HFF-Myc (cell line): ENCODE results near the gene OPA3.
"Not testable (repeated sequence)": the region's sequence is repeated elsewhere in the genome, so short reads cannot be mapped to it uniquely, and the experiment has no call there.

ENCODE experiments used
- DNase-seq: peaks from one replicate; pipeline ENCODE4 v3.0.0-alpha.2; 2011; ENCODE audit warnings: low read depth; ENCODE audit errors: extremely low read depth
- H3K4me3 ChIP-seq: replicated peaks from 2 replicates; pipeline ENCODE4 v1.5.1; 2011; ENCODE audit warnings: low read depth, mild to moderate bottlenecking, control low read depth, low read length
- TF ChIP-seq, protein P1 (sequence below): IDR thresholded peaks from 2 replicates; pipeline ENCODE4 v1.5.1; 2012; ENCODE audit warnings: mild to moderate bottlenecking, low read depth, low read length, control low read depth; ENCODE audit errors: missing control alignments

Gene OPA3

DNA sequence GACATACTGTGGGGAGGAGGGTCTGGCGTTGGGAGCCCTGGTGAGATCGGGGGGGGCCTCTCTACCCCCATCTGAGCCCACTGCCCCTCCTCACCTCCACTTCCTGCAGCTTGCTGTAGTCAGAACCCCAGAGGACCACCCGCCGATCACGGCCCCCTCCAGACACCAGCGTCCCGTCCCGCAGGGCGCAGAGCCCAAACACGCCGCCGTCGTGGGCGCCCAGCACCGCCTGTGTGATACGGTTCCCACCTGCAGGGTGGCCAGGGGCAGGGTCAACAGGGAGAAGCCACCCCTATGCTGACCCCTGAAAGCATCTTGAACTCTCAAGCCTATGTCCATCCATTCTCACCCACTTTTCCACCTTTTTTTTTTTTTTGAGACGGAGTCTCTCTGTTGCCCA is 36.8 kb upstream of the OPA3 start:
- TF ChIP-seq, protein P1, sequence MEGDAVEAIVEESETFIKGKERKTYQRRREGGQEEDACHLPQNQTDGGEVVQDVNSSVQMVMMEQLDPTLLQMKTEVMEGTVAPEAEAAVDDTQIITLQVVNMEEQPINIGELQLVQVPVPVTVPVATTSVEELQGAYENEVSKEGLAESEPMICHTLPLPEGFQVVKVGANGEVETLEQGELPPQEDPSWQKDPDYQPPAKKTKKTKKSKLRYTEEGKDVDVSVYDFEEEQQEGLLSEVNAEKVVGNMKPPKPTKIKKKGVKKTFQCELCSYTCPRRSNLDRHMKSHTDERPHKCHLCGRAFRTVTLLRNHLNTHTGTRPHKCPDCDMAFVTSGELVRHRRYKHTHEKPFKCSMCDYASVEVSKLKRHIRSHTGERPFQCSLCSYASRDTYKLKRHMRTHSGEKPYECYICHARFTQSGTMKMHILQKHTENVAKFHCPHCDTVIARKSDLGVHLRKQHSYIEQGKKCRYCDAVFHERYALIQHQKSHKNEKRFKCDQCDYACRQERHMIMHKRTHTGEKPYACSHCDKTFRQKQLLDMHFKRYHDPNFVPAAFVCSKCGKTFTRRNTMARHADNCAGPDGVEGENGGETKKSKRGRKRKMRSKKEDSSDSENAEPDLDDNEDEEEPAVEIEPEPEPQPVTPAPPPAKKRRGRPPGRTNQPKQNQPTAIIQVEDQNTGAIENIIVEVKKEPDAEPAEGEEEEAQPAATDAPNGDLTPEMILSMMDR, result no peak
- H3K4me3 ChIP-seq, result no peak overlapping the region
- no peak for DNase-seq

- TF ChIP-seq, protein P1, result no peak
- H3K4me3 ChIP-seq, result no peak overlapping the region
- DNase-seq, result no peak
Observed at GRCh38 chr19:45616704-45617017, 32.1 kb upstream of the OPA3 start.

- H3K4me3 ChIP-seq, result no peak overlapping the region
- TF ChIP-seq, protein P1, result no peak
- peak; percentile 88 for DNase-seq
Observed at GRCh38 chr19:45615795-45616703, 31.4 kb upstream of the OPA3 start.

DNA sequence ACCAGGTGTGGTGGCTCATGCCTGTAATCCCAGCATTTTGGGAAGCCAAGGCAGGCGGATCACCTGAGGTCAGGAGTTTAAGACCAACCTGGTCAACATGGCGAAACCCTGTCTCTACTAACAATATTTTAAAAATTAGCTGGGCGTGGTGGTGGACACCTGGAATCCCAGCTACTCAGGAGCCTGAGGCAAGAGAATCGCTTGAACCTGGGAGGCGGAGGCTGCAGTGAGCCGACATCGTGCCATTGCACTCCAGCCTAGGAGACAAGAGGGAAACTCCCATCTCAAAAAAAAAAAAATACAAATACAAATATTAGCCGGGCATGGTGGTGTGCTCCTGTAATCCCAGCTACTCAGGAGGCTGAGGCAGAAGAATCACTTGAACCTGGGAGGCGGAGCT is 30.5 kb upstream of the OPA3 start:
- not testable (repeated sequence) for DNase-seq

DNA sequence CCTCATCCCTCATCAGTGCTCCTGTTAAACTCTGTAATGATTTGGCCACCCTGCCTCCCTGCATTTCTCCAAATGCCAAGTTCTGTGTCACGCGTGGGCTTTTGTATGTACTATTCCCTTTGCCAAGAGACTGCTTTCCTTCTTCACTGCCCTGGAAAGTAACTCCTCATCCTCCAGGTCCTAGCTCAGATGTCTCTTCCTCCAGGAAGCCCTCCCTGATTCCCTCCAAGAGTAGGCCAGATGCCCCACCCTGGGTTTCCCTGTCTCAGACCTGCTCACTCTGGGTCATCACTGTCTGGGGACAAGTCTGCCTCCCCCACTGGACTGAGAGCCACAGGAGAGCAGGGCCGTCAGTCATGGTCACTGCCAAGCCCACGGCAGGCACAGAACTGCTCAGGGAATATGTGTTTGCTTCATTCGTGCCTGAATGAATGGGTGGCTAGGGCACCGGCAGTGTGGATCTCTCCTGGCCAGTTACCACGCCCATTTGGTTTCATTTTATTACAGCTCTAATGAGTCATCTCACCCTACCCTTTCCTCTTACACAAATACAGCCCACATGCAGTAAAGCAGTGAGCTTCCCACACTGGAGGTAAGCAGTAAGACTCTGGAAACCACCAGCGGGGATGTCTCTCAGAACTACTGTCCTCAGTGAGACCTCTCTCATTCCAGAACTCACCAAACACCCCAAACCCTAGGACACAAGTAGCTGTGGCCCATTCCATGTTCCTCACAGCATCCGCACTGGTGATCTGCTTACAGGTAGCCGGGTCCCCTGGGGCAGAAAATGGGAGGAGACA is 29.5 kb upstream of the OPA3 start:
- TF ChIP-seq, protein P1, result no peak
- peak; percentile 91 for DNase-seq
- H3K4me3 ChIP-seq, result no peak overlapping the region

More for the DNA sequence above, 30.5 kb upstream of the OPA3 start:
- H3K4me3 ChIP-seq, result not testable (repeated sequence)

GRCh38 chr19:45608948-45609347 is 24.3 kb upstream of the OPA3 start:
- H3K4me3 ChIP-seq, result no peak overlapping the region
- no peak for DNase-seq
- TF ChIP-seq, protein P1, result no peak
